ENCODE data around the gene OLFM3.

OLFM3 gene

DNA sequence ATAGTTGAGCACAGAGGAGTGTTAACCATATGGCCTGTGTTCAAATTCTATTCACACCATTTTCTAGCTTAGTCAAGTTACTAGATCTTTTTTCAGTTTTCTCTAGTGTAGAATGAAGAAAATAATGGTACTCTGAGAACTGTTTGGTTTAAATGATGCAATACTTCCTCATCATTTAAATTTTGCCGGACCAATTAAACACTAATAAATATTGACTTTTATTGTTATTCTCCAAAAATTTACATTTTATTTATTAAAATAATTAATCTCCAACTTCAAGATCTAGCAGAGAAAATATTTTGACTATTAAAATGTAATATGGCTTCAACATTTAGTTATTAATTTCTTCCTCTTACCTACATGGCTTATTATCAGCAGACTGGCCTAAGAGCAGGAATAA is 123.1 kb downstream of the OLFM3 start:
- TF ChIP-seq GABPA (IDR thresholded peaks at IDR 0.05; ENCODE audit: low read depth) (no peak), POLR2AphosphoS5 (IDR thresholded peaks at IDR 0.05; ENCODE audit: low read depth) (no peak), SPI1 (IDR thresholded peaks at IDR 0.05; ENCODE audit: borderline replicate concordance, low read depth) (no peak)
- TF ChIP-seq, protein P1, sequence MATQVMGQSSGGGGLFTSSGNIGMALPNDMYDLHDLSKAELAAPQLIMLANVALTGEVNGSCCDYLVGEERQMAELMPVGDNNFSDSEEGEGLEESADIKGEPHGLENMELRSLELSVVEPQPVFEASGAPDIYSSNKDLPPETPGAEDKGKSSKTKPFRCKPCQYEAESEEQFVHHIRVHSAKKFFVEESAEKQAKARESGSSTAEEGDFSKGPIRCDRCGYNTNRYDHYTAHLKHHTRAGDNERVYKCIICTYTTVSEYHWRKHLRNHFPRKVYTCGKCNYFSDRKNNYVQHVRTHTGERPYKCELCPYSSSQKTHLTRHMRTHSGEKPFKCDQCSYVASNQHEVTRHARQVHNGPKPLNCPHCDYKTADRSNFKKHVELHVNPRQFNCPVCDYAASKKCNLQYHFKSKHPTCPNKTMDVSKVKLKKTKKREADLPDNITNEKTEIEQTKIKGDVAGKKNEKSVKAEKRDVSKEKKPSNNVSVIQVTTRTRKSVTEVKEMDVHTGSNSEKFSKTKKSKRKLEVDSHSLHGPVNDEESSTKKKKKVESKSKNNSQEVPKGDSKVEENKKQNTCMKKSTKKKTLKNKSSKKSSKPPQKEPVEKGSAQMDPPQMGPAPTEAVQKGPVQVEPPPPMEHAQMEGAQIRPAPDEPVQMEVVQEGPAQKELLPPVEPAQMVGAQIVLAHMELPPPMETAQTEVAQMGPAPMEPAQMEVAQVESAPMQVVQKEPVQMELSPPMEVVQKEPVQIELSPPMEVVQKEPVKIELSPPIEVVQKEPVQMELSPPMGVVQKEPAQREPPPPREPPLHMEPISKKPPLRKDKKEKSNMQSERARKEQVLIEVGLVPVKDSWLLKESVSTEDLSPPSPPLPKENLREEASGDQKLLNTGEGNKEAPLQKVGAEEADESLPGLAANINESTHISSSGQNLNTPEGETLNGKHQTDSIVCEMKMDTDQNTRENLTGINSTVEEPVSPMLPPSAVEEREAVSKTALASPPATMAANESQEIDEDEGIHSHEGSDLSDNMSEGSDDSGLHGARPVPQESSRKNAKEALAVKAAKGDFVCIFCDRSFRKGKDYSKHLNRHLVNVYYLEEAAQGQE (IDR thresholded peaks at IDR 0.05; ENCODE audit: insufficient replicate concordance, low read depth), result no peak
- TF ChIP-seq, protein P2, sequence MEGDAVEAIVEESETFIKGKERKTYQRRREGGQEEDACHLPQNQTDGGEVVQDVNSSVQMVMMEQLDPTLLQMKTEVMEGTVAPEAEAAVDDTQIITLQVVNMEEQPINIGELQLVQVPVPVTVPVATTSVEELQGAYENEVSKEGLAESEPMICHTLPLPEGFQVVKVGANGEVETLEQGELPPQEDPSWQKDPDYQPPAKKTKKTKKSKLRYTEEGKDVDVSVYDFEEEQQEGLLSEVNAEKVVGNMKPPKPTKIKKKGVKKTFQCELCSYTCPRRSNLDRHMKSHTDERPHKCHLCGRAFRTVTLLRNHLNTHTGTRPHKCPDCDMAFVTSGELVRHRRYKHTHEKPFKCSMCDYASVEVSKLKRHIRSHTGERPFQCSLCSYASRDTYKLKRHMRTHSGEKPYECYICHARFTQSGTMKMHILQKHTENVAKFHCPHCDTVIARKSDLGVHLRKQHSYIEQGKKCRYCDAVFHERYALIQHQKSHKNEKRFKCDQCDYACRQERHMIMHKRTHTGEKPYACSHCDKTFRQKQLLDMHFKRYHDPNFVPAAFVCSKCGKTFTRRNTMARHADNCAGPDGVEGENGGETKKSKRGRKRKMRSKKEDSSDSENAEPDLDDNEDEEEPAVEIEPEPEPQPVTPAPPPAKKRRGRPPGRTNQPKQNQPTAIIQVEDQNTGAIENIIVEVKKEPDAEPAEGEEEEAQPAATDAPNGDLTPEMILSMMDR (IDR thresholded peaks at IDR 0.05; ENCODE audit: insufficient read depth, low read length), result no peak
- H3K4me3 ChIP-seq (replicated peaks; ENCODE audit: insufficient read depth, low read length), result no peak overlapping the region
- no peak for DNase-seq (ENCODE audit: low read depth in 1 of 2, low spot score in 1 of 2)
- H3K27me3 ChIP-seq (ENCODE audit: insufficient read depth, poor library complexity, severe bottlenecking), result no peaks in the 10 kb centered on the region
- no peak overlapping the region for H3K27ac ChIP-seq (replicated peaks)

DNA sequence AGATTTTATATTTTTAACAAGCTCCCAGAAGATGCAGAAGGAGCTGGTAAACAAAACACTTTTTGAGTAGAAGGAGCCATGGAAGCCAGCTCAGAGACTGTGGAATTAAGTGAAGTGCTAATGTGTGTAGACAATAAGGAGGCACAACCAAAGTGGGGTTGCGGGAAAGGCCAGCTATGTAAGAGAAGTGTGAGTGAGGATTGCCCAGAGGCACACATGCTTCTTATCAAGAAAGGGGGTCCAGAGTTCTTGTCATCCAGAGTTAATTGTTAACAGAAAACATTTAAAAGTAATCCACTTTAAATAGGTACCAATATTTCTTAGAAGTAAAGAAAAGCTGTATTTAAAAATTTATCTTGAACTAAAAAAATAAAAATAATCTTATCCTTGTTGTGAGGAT is 136.8 kb downstream of the OLFM3 start:
- Histone ChIP-seq H3K27me3 (ENCODE audit: insufficient read depth, poor library complexity, severe bottlenecking) (no peaks in the 10 kb centered on the region), H3K27ac (replicated peaks) (no peak overlapping the region), H3K4me3 (replicated peaks; ENCODE audit: insufficient read depth, low read length) (no peak overlapping the region)
- TF ChIP-seq, protein P2 (IDR thresholded peaks at IDR 0.05; ENCODE audit: insufficient read depth, low read length), result no peak
- no peak for TF ChIP-seq POLR2AphosphoS5 (IDR thresholded peaks at IDR 0.05; ENCODE audit: low read depth)
- TF ChIP-seq GABPA (IDR thresholded peaks at IDR 0.05; ENCODE audit: low read depth), result no peak
- TF ChIP-seq SPI1 (IDR thresholded peaks at IDR 0.05; ENCODE audit: borderline replicate concordance, low read depth), result no peak
- TF ChIP-seq, protein P1 (IDR thresholded peaks at IDR 0.05; ENCODE audit: insufficient replicate concordance, low read depth), result no peak
- no peak for DNase-seq (ENCODE audit: low read depth in 1 of 2, low spot score in 1 of 2)

DNA sequence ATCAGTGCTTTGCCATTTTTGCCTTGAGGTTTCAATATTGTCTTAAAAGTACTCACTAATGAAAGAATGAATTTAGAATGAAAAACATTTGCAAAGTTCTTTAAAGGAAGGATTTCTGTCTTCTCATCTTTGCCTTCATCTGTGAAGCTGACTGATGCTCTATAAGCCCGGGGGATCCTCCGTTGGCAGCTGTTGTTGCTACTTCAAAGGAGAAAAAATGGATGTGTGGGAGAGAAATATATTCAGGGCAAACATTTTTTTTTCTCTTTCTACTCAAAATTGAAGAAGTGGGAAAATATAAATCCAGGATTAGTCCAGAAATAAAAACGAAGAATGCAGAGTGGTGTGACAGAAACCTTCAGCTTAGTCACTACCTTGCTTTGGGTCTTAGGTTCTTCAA is 142.5 kb downstream of the OLFM3 start:
- Histone ChIP-seq H3K4me3 (replicated peaks; ENCODE audit: insufficient read depth, low read length) (no peak overlapping the region), H3K27me3 (ENCODE audit: insufficient read depth, poor library complexity, severe bottlenecking) (no peaks in the 10 kb centered on the region), H3K27ac (replicated peaks) (no peak overlapping the region)
- TF ChIP-seq GABPA (IDR thresholded peaks at IDR 0.05; ENCODE audit: low read depth) (no peak), SPI1 (IDR thresholded peaks at IDR 0.05; ENCODE audit: borderline replicate concordance, low read depth) (no peak), POLR2AphosphoS5 (IDR thresholded peaks at IDR 0.05; ENCODE audit: low read depth) (no peak)
- TF ChIP-seq, protein P1 (IDR thresholded peaks at IDR 0.05; ENCODE audit: insufficient replicate concordance, low read depth), result no peak
- TF ChIP-seq, protein P2 (IDR thresholded peaks at IDR 0.05; ENCODE audit: insufficient read depth, low read length), result no peak
- DNase-seq (ENCODE audit: low read depth in 1 of 2, low spot score in 1 of 2), result no peak

All from HL-60 (cell line).